GM18870 (cell line): ENCODE data around the gene ACBD7.

Experiments used
- ATAC-seq: cut with Tn5 transposase; IDR thresholded peaks from one replicate; pipeline ENCODE4 v1.9.1; 2021; ENCODE audit warnings: moderate library complexity; ENCODE audit not compliant: unreplicated experiment

Gene ACBD7

DNA sequence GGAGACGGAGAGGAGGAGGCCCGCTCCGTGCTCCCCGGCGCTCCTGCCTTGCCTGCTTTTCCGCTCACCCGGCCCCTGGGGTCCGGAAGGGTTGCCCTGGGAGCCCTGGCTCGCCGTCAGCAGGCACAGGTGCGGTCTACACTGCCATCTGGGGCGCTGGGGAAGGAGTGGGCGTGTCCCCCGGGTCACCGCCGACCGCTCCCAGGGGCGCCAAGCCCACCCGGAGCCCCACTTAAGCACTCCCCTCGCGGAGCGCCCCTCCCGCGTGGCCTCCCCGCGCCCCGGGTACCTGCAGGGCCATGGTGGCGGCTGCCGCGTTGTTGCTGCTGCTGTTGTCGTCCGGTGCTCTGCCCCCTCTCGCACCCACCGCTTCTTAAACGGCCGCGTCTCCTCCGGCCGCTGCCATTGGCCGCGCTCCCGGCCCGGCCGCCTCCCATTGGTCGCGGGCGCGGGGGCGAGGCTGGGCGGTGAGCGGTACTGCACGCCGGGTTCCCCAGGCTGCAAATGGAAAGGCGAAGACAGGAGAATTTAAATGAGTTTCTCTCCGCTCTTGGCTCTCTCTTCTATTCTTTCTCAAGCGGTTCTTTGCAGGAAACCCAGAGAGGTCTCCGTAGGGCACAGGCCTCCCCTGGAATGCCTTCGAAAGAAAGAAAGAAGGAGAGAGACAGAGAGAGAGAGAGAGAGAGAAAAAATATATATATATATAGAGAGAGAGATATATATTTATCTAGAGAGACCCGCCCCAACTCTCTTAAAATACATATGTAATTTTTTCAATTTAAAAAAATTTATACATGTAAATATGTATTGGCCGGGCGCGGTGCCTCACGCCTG lies at the start of gene ACBD7:
Gene ACBD7 (minus strand): TSS at position 349 of the 834 bp plus-strand sequence. CDS start 48 bp downstream, at position 301.
- peak; percentile 80 for ATAC-seq

- ATAC-seq, result no peak
These were observed 49.1 kb upstream of the ACBD7 start for GRCh38 chr10:15137636-15138035.

- no peak for ATAC-seq
These were observed 48.4 kb upstream of the ACBD7 start for GRCh38 chr10:15137036-15137359.

DNA sequence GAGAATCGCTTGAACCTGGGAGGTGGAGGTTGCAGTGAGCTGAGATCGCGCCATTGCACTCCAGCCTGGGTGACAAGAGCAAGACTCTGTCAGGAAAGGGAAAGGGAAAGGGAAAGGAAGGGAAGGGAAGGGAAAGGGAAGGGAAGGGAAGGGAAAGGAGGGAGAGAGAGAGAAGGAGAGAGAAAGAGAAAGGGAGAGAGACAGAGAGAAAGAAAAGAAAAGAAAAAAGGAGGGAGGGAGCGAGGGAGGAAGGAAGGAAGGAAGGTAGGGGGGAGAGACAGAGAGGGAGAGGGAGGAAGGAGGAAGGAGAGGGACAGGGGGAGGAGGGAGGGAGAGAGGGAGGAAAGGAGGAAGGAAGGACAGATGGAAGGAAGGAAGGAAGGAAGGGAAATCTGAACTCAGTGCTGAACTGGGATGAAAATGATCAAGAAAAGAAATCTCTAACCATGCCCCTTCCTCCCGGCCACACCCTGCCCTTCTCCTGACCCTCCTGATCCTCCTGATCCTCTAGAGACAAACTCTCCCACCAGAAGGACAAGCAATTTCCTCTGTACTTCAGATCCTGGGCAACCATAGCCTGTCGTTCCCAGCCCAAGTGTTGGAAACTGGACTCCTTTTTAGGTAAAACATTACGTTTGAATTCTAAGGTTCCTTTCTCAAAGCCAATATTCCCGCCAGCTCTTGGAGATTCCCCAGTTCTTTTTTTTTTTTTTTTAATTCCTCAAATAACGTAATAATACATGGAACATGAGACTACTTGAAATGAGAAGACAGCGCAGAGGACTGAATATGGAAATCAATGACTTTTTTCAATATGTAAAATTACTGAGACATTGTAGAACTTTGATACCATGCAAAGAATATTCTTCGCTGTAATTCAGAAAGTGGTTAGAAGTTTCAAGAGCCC lies 47.8 kb upstream of the ACBD7 start:
- ATAC-seq, result no peak

- ATAC-seq, result no peak
These were observed 42.8 kb upstream of the ACBD7 start for GRCh38 chr10:15131330-15131729.

GRCh38 chr10:15124908-15125307 lies 36.3 kb upstream of the ACBD7 start:
- no peak for ATAC-seq

GRCh38 chr10:15124190-15124589 lies 35.6 kb upstream of the ACBD7 start:
- no peak for ATAC-seq

- no peak for ATAC-seq
These were observed 35.2 kb upstream of the ACBD7 start for GRCh38 chr10:15123749-15124184.

GRCh38 chr10:15122477-15123030 lies 34.0 kb upstream of the ACBD7 start:
- ATAC-seq, result peak; percentile 91

- no peak for ATAC-seq
These were observed 33.1 kb upstream of the ACBD7 start for GRCh38 chr10:15121707-15122106.

DNA sequence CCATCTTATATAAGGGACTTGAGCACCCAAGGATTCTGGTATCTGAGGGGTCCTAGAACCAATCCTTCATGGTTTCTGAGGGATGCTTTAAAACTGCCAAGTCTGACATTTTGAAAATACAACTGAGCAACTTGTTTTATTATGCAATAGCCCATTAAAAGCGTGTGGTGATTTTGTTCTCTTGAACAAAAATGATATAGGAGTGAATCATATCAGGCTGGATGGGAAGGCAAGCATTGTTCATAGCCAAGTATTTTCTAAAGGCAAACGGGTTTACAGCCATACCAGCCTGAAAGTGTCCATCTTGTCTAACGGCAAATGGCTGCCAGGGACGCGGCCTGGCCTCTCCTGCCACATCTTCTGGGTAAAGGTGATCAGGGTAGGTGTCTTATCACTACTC lies 31.9 kb upstream of the ACBD7 start:
- no peak for ATAC-seq

DNA sequence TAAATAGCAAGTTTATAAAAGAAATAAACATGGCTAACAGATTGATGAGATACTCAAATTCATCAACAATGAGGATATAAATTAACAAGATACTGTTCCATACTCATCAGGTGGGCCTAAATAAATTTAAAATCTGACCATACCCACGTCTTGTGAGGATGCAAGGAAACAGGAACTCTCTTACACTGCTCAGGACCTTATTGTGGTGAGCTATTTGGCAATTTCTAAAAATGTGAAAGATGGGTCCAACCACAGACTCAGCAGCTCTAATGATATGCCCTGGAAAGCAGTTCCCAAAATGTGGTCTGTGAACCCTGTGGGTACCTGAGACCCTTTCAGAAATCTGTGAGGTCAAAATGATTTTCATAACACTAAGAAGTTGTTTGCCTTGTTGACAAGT lies 30.0 kb upstream of the ACBD7 start:
- ATAC-seq, result no peak

- no peak for ATAC-seq
These were observed 27.6 kb upstream of the ACBD7 start for GRCh38 chr10:15116225-15116624.

GRCh38 chr10:15113766-15114165 lies 25.2 kb upstream of the ACBD7 start:
- ATAC-seq, result no peak

DNA sequence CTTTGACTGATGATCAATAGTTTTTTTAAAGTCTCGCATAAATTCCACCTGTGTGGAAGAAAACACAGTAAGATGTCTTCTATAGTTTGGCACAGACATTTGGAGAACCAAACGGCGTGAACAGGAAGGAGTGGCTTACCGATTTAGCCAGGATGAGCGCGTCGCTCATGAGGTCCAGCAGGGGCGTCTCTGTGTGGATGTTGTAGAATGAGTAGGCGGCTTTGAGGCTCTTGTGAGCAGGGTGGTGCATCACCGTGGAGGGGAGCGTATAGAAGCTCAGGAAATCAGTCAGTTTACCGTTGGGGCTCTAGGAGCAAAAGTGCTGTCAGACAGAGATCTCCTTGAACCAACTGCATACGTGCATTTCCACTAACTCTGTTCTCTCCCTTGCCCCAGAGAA lies 24.1 kb upstream of the ACBD7 start:
- no peak for ATAC-seq

GRCh38 chr10:15106352-15107013 lies 17.9 kb upstream of the ACBD7 start:
- ATAC-seq, result peak; percentile 52

GRCh38 chr10:15103513-15103912 lies 14.9 kb upstream of the ACBD7 start:
- ATAC-seq, result no peak

GRCh38 chr10:15099886-15100285 lies 11.3 kb upstream of the ACBD7 start:
- ATAC-seq, result no peak

- ATAC-seq, result peak; percentile 89
These were observed 8.6 kb upstream of the ACBD7 start, which contains the start of gene RPP38 for GRCh38 chr10:15097011-15097812. Gene RPP38, plus strand, starts transcription at chr10:15097355. Its CDS starts 5,960 bp downstream, at chr10:15103315.

- ATAC-seq, result peak; percentile 21
These were observed 8.1 kb upstream of the ACBD7 start for GRCh38 chr10:15096661-15097010.
